ENCODE results near the gene CTCFL. TPM values are rescaled to one million over a fixed set of nuclear protein-coding genes. Genes with fewer than 3 reads are reported as not detected.

Gene CTCFL
- total RNA-seq, 1 experiment from 2014 or later = not detected

GRCh38 chr20:57525328-57526086 lies 567 bp upstream of the CTCFL start:
- Mint-ChIP-seq H3K9me3 (ENCODE audit: low read depth, unreplicated experiment) (no peaks in the 10 kb centered on the region), H3K4me3 (ENCODE audit: low read depth, unreplicated experiment) (no peak overlapping the region), H3K27ac (ENCODE audit: unreplicated experiment) (no peak overlapping the region), H3K27me3 (ENCODE audit: unreplicated experiment) (peaks cover 75% of the 10 kb centered on the region), H3K36me3 (ENCODE audit: insufficient read depth, unreplicated experiment) (no peaks in the 10 kb centered on the region), H3K4me1 (ENCODE audit: low read depth, unreplicated experiment) (no peaks in the 10 kb centered on the region)
- intact Hi-C loops (cut with micrococcal nuclease; ENCODE audit: unreplicated experiment) = no loop called here
- no TSS peak for BruUV-seq (replicated peaks)
- TF ChIP-seq, protein P1, sequence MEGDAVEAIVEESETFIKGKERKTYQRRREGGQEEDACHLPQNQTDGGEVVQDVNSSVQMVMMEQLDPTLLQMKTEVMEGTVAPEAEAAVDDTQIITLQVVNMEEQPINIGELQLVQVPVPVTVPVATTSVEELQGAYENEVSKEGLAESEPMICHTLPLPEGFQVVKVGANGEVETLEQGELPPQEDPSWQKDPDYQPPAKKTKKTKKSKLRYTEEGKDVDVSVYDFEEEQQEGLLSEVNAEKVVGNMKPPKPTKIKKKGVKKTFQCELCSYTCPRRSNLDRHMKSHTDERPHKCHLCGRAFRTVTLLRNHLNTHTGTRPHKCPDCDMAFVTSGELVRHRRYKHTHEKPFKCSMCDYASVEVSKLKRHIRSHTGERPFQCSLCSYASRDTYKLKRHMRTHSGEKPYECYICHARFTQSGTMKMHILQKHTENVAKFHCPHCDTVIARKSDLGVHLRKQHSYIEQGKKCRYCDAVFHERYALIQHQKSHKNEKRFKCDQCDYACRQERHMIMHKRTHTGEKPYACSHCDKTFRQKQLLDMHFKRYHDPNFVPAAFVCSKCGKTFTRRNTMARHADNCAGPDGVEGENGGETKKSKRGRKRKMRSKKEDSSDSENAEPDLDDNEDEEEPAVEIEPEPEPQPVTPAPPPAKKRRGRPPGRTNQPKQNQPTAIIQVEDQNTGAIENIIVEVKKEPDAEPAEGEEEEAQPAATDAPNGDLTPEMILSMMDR (IDR thresholded peaks at IDR 0.05; ENCODE audit: unreplicated experiment) = no peak
- DNase-seq = no peak
- CTCF ChIA-PET = no interaction called here

DNA sequence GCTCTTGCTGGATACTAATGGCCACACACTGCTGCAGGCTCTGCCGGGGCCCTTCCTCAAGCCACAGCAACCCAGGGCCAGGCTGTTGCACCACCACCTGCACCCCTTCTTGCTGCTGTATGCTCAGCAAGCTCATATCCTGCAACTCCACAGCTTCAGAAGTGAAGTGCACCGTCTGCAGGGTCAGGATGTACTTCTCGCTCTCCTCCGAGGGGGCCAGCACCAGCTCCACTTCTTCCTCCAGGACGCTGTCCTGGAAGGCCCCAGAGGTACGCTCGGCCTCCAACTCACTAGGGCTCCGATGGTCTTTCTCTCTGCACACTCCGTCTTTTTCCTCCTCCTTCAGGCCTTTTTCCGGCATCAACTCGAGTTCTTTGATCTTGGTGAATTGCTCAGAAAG lies 1.2 kb downstream of the CTCFL start:
- H3K9me3 Mint-ChIP-seq (ENCODE audit: low read depth, unreplicated experiment) = no peaks in the 10 kb centered on the region
- no peak overlapping the region for H3K27ac Mint-ChIP-seq (ENCODE audit: unreplicated experiment)
- intact Hi-C loops (cut with micrococcal nuclease; ENCODE audit: unreplicated experiment) = no loop called here

DNA sequence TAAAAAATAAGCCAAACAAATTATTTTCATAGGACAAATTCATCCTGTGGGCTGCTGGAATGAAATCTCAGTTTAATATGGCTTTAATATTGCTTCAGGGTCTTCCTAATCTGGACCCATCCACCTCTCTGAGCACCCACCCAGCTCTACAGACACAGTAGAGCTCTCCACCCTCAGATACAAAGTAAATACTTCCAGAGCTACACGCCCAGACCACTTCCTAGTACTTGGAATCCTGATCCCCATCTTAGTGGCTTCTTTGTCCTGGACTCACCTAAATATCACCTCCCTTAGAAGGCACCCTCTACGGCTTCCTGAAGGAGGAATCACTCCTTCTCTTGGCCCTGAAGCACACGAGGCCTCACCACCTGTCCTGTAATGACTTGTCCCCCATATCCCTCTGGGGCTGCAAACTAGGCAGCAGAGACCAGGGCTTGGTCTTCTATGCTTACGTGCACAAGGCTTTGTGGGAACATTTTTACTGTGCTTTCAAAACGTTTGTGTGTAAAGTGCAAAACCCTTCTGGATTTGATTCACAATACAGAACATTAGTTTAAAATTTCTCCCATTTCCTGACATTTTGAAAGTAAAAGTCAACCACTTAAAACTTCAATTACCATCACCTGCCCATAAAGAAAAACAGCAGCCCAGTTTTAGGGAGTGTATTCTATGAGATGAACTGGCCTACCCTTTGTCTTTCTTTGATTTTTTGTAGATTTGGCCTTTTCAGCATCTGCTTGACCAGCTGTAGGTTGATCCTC lies 2.4 kb downstream of the CTCFL start:
- intact Hi-C loops (cut with micrococcal nuclease; ENCODE audit: unreplicated experiment) = no loop called here
- TF ChIP-seq, protein P1 (IDR thresholded peaks at IDR 0.05; ENCODE audit: unreplicated experiment) = no peak
- H3K27me3 Mint-ChIP-seq (ENCODE audit: unreplicated experiment) = peaks cover 69% of the 10 kb centered on the region
- no peak overlapping the region for H3K27ac Mint-ChIP-seq (ENCODE audit: unreplicated experiment)
- no peaks in the 10 kb centered on the region for H3K9me3 Mint-ChIP-seq (ENCODE audit: low read depth, unreplicated experiment)
- H3K4me1 Mint-ChIP-seq (ENCODE audit: low read depth, unreplicated experiment) = no peaks in the 10 kb centered on the region
- no TSS peak for BruUV-seq (replicated peaks)
- no peak for DNase-seq
- CTCF ChIA-PET = interaction anchor here (0.7 to 1.1 kb wide), 2 partner anchors 12 to 13 kb away, joined by 3 read pairs; no protein-coding TSS in a partner anchor
- no peaks in the 10 kb centered on the region for H3K36me3 Mint-ChIP-seq (ENCODE audit: insufficient read depth, unreplicated experiment)
- H3K4me3 Mint-ChIP-seq (ENCODE audit: low read depth, unreplicated experiment) = no peak overlapping the region

More for the DNA sequence above, 1.2 kb downstream of the CTCFL start:
- TF ChIP-seq, protein P1 (IDR thresholded peaks at IDR 0.05; ENCODE audit: unreplicated experiment) = no peak
- Mint-ChIP-seq H3K4me3 (ENCODE audit: low read depth, unreplicated experiment) (no peak overlapping the region), H3K36me3 (ENCODE audit: insufficient read depth, unreplicated experiment) (no peaks in the 10 kb centered on the region), H3K4me1 (ENCODE audit: low read depth, unreplicated experiment) (no peaks in the 10 kb centered on the region), H3K27me3 (ENCODE audit: unreplicated experiment) (peaks cover 75% of the 10 kb centered on the region)
- no peak for DNase-seq
- BruUV-seq (replicated peaks) = no TSS peak
- CTCF ChIA-PET = interaction anchor here (1.1 kb wide), 1 partner anchor 11 kb away, joined by 3 read pairs; no protein-coding TSS in a partner anchor

- H3K9me3 Mint-ChIP-seq (ENCODE audit: low read depth, unreplicated experiment) = no peaks in the 10 kb centered on the region
- intact Hi-C loops (cut with micrococcal nuclease; ENCODE audit: unreplicated experiment) = no loop called here
- no peak overlapping the region for H3K27ac Mint-ChIP-seq (ENCODE audit: unreplicated experiment)
- CTCF ChIA-PET = interaction anchor here (0.6 kb wide), 1 partner anchor 89 kb away, joined by 3 read pairs; no protein-coding TSS in a partner anchor
- no peak for DNase-seq
- TF ChIP-seq, protein P1 (IDR thresholded peaks at IDR 0.05; ENCODE audit: unreplicated experiment) = no peak
- no peak overlapping the region for H3K4me3 Mint-ChIP-seq (ENCODE audit: low read depth, unreplicated experiment)
- no peaks in the 10 kb centered on the region for H3K36me3 Mint-ChIP-seq (ENCODE audit: insufficient read depth, unreplicated experiment)
- BruUV-seq (replicated peaks) = no TSS peak
- H3K27me3 Mint-ChIP-seq (ENCODE audit: unreplicated experiment) = peaks cover 75% of the 10 kb centered on the region
- H3K4me1 Mint-ChIP-seq (ENCODE audit: low read depth, unreplicated experiment) = no peaks in the 10 kb centered on the region
Observed at GRCh38 chr20:57517904-57518303, 7.0 kb downstream of the CTCFL start.

Data from Calu3 (cell line).